Left lung (tissue), 10 donors: ENCODE measurements around the gene DAZAP2. TPM values are rescaled to one million over a fixed set of nuclear protein-coding genes. Genes with fewer than 3 reads are reported as not detected.
A peak's percentile ranks its signal among the peaks of the same experiment; 100 is the strongest.
"Not testable (repeated sequence)": the region's sequence is repeated elsewhere in the genome, so short reads cannot be mapped to it uniquely, and the experiment has no call there.

Source experiments
- ATAC-seq: fragments of 200-7000 bp; cut with Tn5 transposase; one replicate; pipeline ENCODE4 v1.9.1; 2020; ENCODE audit warnings: moderate library complexity
- DNase-seq, 4 donors: peaks; one replicate each; pipeline ENCODE4 v3.0.0-alpha.2; 2013 to 2020
- H3K27ac ChIP-seq, 2 donors: fragments of 200-600 bp; sonication (generic) in 1 of 2; one replicate each; pipeline versions ENCODE4 v1.5.0 to v1.8.0; 2020 to 2021
- H3K27me3 ChIP-seq, 2 donors: fragments of 200-600 bp; sonication (generic) in 1 of 2; one replicate each; pipeline versions ENCODE4 v1.5.0 to v1.8.0; 2020 to 2021
- H3K36me3 ChIP-seq, 2 donors: fragments of 200-600 bp; sonication (generic) in 1 of 2; one replicate each; pipeline versions ENCODE4 v1.5.0 to v1.8.0; 2020 to 2021
- H3K4me1 ChIP-seq, 2 donors: fragments of 200-600 bp; one replicate each; pipeline ENCODE4 v1.8.0; 2021
- H3K4me3 ChIP-seq, 2 donors: fragments of 200-600 bp; sonication (generic) in 1 of 2; one replicate each; pipeline versions ENCODE4 v1.5.0 to v1.8.0; 2020 to 2021; ENCODE audit warnings: mild to moderate bottlenecking in 1 of 2
- H3K9me3 ChIP-seq, 2 donors: fragments of 200-600 bp; sonication (generic) in 1 of 2; one replicate each; pipeline versions ENCODE4 v1.5.0 to v1.8.0; 2020 to 2021
- CTCF ChIP-seq, 2 donors: fragments of 200-600 bp; sonication (generic) in 1 of 2; IDR thresholded peaks; one replicate each; pipeline versions ENCODE4 v1.5.0 to v1.8.0; 2021; ENCODE audit warnings: antibody characterized with exemption in 2 of 2
- intact Hi-C, 2 donors: fragments of 100-400 bp; cut with DNase I; formaldehyde crosslinking; loops; one replicate each; pipeline versions ENCODE4 v1.11.2 to v1.14.2; 2022
- polyA plus RNA-seq, 6 donors: library from polyadenylated mRNA; unstranded; fragments of 120-200 nt; gene quantifications; one replicate each; pipeline ENCODE4 v1.2.1, GENCODE V29; 2013; ENCODE audit not compliant: insufficient read length in 6 of 6
- total RNA-seq, 2 donors: library from RNA; stranded (reverse); fragmentation: NEBNext Ultra II Directional; extraction: Animal tissue kit (Norgen Biotek cat#: 25700); gene quantifications; one replicate each; pipeline ENCODE4 v1.2.1, GENCODE V29; 2021
- donor health status: DM: no; HTN: yes; CAD: no.
- donor health status: DM: no; HTN: no; CAD: no.

DAZAP2 gene
- total and polyA plus RNA-seq, 8 donors: 184 to 224 (median 212) TPM

- H3K27ac ChIP-seq: peak overlapping the region; percentile 79 to 86
- H3K9me3 ChIP-seq: no peaks in the 10 kb centered on the region
- no peaks in the 10 kb centered on the region for H3K36me3 ChIP-seq
- intact Hi-C loops: loop anchor here in 1 of 2 donors (10.0 kb wide), 1 partner anchor 74 kb away; the partner anchor contains the start of gene CELA1
- H3K4me3 ChIP-seq: peak overlapping the region; percentile 70 to 71
- TF ChIP-seq CTCF (IDR thresholded peaks at IDR 0.05): no peak
- H3K27me3 ChIP-seq: peaks cover 0 to 26% of the 10 kb centered on the region in 2 donors
- ATAC-seq (peak; percentile 12), DNase-seq (no peak)
- peaks cover 5 to 24% of the 10 kb centered on the region in 2 donors for H3K4me1 ChIP-seq
Observed at GRCh38 chr12:51270951-51271518, 32.4 kb downstream of the DAZAP2 start.

- Histone ChIP-seq H3K4me1 (peaks cover 5 to 24% of the 10 kb centered on the region in 2 donors), H3K27me3 (peaks cover 0 to 26% of the 10 kb centered on the region in 2 donors)
- not testable (repeated sequence) for H3K9me3 ChIP-seq, H3K27ac ChIP-seq, H3K4me3 ChIP-seq, DNase-seq, H3K36me3 ChIP-seq, ATAC-seq
- intact Hi-C loops: loop anchor here in 1 of 2 donors (10.0 kb wide), 1 partner anchor 72 kb away; the partner anchor contains the start of gene CELA1
Observed at GRCh38 chr12:51272810-51273209, 34.2 kb downstream of the DAZAP2 start.

- DNase-seq (no peak), ATAC-seq (no peak)
- TF ChIP-seq CTCF (IDR thresholded peaks at IDR 0.05): no peak
- Histone ChIP-seq H3K36me3 (peaks cover 0 to 3% of the 10 kb centered on the region in 2 donors), H3K9me3 (no peaks in the 10 kb centered on the region), H3K27ac (no peak overlapping the region), H3K4me3 (no peak overlapping the region), H3K27me3 (peaks cover 0 to 14% of the 10 kb centered on the region in 2 donors), H3K4me1 (peaks cover 5 to 9% of the 10 kb centered on the region in 2 donors)
- intact Hi-C loops: loop anchor here in 1 of 2 donors (10.0 kb wide), 1 partner anchor 70 kb away; the partner anchor contains the start of gene CELA1
Observed at GRCh38 chr12:51275088-51275487, 36.5 kb downstream of the DAZAP2 start.

GRCh38 chr12:51281202-51281924, 42.7 kb downstream of the DAZAP2 start:
- intact Hi-C loops: no loop called here

GRCh38 chr12:51285843-51286242, 47.2 kb downstream of the DAZAP2 start:
- no peak for ATAC-seq

More at GRCh38 chr12:51281202-51281924, 42.7 kb downstream of the DAZAP2 start:
- H3K4me3 ChIP-seq: no peak overlapping the region
- H3K27me3 ChIP-seq: no peaks in the 10 kb centered on the region
- DNase-seq (no peak), ATAC-seq (peak; percentile 14)
- H3K9me3 ChIP-seq: no peaks in the 10 kb centered on the region
- H3K27ac ChIP-seq: no peak overlapping the region
- peaks cover 0 to 64% of the 10 kb centered on the region in 2 donors for H3K36me3 ChIP-seq
- no peaks in the 10 kb centered on the region for H3K4me1 ChIP-seq
- no peak for TF ChIP-seq CTCF (IDR thresholded peaks at IDR 0.05)

GRCh38 chr12:51291603-51292513, 53.2 kb downstream of the DAZAP2 start:
- H3K9me3 ChIP-seq, H3K27me3 ChIP-seq, H3K4me3 ChIP-seq, intact Hi-C loops: not testable (repeated sequence)
- Histone ChIP-seq H3K4me1 (peaks cover 0 to 10% of the 10 kb centered on the region in 2 donors), H3K27ac (peak overlapping the region in 1 of 2 donors; percentile 71), H3K36me3 (peaks cover 0 to 72% of the 10 kb centered on the region in 2 donors)
- peak; percentile 81 for ATAC-seq
- DNase-seq: peak in 2 of 4 donors; percentile 73 to 95

More at GRCh38 chr12:51285843-51286242, 47.2 kb downstream of the DAZAP2 start:
- Histone ChIP-seq H3K4me3 (no peak overlapping the region), H3K27me3 (no peaks in the 10 kb centered on the region), H3K4me1 (no peaks in the 10 kb centered on the region), H3K9me3 (no peaks in the 10 kb centered on the region), H3K36me3 (peaks cover 0 to 96% of the 10 kb centered on the region in 2 donors), H3K27ac (no peak overlapping the region)
- DNase-seq: no peak
- no peak for TF ChIP-seq CTCF (IDR thresholded peaks at IDR 0.05)
- intact Hi-C loops: no loop called here
